HG02870 (cell line): ENCODE measurements around the gene SEC14L3.

ENCODE experiments used
- ATAC-seq: cut with Tn5 transposase; IDR thresholded peaks from one replicate; pipeline ENCODE4 v1.9.1; 2021; ENCODE audit warnings: mild to moderate bottlenecking, moderate library complexity; ENCODE audit not compliant: unreplicated experiment

SEC14L3 gene

DNA sequence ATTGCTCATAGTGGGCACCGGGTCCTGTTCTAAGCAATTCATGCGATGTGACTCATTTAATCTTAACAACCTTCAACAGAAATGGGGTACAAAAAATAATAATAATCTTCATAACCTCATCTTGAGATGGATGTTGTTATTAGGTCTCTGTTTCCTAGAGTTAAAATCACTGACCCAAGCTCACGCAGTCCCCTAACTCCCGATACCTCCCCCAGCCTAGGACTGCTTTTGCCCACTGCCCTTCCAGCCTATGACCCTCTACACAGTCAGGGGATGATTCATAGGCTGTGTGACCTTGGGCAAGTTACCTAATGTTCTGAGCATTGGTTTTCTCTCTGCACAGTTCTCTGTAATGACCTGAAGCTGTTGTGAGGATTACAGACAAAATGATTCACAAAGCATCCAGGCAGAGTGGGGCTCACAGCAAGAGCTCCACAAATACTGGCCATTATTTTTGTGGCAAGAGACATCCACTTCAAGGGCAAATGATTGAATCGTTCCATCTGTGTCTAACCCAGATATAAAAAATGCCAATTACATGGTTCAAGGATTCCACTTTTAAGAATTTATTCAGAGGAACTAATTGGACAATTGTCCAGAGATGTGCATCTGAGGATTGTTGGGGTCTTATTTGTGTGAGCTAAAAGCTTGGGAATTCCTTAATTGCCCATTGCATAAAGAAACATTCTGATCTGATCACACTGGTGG is 26.2 kb downstream of the SEC14L3 start:
- ATAC-seq = no peak

- no peak for ATAC-seq
Observed at GRCh38 chr22:30444632-30445437, 27.0 kb downstream of the SEC14L3 start.

DNA sequence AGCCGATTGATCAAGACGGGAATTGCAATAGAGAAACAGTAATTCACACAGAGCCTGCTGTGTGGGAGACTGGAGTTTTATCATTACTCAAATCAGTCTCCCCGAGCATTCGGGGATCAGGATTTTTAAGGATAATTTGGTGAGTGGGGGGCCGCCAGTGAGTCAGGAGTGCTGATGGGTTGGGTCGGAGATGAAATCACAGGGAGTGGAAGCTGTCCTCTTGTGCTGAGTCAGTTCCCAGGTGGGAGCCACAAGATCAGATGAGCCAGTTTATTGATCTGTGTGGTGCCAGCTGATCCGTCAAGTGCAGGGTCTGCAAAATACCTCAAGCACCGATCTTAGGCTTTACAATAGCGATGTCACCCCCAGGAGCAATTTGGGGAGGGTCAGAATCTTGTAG is 30.7 kb downstream of the SEC14L3 start:
- ATAC-seq = no peak

GRCh38 chr22:30439836-30440235 is 32.0 kb downstream of the SEC14L3 start:
- no peak for ATAC-seq

DNA sequence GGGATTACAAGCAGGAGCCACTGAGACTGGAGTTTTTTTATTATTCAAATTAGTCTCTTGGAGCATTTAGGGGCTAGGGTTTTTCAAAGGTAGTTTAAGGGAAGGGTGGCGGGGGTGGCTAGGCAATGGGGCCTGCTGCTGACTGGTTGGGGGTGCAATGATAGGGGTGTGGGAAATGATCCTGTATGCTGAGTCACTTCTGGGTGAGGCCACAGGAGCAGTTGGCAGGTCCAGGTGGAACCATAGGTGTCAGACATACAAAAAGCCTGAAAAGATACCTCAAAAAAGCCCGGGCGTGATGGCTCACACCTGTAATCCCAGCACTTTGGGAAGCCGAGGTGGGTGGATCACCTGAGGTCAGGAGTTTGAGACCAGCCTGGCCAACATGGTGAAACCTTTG is 32.6 kb downstream of the SEC14L3 start:
- ATAC-seq = no peak

- ATAC-seq = no peak
Observed at GRCh38 chr22:30438559-30438958, 33.3 kb downstream of the SEC14L3 start.

- ATAC-seq = no peak
Observed at GRCh38 chr22:30436196-30436595, 35.6 kb downstream of the SEC14L3 start.

GRCh38 chr22:30435674-30436126 is 36.1 kb downstream of the SEC14L3 start:
- ATAC-seq = no peak

DNA sequence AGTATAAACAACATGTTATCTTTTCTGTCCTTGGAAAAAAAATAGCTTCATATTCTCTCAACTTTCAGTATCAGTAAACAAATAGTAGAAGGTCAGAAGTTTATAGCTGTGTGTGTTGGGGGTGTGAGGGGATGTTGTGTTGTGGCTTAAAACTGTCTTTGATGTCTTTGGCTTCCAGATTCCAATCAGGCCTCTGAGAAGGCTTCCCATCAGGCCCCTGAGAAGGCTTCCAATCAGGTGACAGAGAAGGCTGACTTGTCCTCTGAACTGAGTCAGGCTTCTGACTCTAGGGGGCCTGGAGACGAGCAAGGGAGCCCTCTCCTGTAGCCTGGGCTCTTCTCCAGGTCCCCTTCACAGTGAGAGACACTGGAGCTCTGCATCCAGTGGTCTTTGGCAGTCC is 37.0 kb downstream of the SEC14L3 start:
- ATAC-seq = no peak

DNA sequence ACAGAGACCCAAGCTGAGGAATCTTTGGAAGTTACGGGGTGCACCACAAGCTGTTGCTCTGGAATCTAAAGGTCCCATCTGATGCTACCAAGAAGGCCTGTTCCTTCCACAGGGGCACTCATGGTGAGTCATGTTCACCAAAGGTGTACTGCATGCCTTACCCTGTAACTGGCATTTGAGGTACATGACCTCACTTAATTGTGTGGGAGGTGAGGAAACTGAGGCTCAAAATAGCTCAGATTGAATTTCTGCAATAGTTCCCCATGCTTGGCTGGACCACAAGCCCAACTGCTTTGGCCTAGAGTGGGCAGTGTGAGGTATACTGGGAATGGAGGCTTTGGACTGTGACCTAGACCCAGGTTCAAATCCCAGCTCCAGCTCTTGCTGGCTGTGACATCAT is 38.0 kb downstream of the SEC14L3 start:
- ATAC-seq = no peak

GRCh38 chr22:30433227-30433626 is 38.6 kb downstream of the SEC14L3 start:
- no peak for ATAC-seq

- ATAC-seq = no peak
Observed at GRCh38 chr22:30432520-30432919, 39.3 kb downstream of the SEC14L3 start.

DNA sequence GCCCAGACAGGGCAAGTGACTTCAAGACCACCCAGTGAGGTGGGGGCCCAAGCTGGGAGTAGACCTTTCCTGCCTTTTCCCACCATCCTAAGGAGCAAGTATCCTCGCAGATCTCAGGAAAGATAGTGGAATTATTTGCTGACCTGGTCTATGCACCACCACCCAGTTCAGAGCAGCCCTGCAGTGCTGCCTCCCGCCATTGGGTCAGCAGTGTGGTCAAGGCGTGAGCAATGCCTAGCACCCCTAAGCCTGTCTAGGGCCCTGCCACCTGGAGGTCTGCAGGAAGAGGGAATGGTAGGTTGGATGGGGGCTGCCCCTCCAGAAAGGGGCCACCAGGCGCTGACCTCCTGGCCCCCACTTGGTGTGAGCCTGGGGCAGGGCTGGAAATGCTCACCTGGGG is 39.7 kb downstream of the SEC14L3 start:
- no peak for ATAC-seq

DNA sequence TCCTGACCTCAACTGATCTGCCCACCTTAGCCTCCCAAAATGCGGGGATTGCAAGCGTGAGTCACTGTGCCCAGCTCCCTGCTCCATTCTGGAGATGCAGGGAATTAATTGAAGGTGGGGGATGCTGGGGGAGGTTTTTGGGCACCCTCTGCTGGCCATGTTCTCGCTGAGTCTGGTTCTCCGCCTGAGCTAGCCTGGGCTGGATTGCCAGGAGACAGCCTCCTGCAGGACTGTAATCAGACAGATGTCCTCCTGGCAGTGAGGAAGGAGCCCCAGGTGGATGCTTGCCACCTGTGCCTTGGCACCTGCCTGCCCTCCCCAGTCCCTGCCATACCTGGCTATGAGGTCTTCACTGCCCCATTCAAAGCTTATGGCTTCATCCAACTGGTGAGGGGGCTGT is 40.9 kb downstream of the SEC14L3 start:
- ATAC-seq = no peak

DNA sequence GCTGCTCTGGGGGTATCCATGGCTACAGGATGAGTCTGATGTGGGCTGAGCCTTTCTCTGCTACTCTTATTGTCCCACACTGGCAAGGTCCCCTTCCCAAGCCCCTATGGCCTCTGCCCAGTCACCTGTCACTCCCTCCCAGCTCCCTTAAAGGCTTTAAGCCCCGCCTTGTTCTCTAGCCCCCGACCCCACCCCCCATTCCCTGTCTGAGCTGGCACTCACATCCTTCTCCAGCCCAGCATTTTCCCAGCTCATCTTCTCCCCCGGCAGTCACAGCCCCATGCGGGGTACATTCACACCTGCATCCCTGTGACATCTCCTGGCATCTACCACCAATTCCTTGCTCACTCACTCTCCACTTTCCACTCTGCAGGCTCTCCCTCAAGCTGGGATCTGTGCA is 41.9 kb downstream of the SEC14L3 start:
- no peak for ATAC-seq

DNA sequence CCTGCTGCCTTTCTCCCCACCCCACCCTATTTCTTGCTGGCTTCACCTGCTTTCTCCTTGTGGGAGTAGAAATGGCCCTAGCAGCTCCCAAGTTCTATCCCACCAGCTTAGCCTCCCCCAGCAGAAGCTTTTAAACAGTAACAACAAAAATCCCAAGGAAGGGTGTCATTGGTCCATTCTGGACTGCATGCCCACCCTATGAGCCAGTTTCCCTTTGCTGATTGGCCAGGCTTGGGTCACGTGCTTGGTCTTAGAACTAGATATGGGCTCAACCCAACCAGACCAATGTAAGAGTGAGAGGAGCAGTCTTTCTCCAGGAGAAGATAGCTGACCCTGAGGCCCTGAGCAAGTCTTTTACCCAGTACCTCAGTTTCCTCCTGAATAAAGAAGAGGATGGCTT is 43.9 kb downstream of the SEC14L3 start:
- no peak for ATAC-seq

DNA sequence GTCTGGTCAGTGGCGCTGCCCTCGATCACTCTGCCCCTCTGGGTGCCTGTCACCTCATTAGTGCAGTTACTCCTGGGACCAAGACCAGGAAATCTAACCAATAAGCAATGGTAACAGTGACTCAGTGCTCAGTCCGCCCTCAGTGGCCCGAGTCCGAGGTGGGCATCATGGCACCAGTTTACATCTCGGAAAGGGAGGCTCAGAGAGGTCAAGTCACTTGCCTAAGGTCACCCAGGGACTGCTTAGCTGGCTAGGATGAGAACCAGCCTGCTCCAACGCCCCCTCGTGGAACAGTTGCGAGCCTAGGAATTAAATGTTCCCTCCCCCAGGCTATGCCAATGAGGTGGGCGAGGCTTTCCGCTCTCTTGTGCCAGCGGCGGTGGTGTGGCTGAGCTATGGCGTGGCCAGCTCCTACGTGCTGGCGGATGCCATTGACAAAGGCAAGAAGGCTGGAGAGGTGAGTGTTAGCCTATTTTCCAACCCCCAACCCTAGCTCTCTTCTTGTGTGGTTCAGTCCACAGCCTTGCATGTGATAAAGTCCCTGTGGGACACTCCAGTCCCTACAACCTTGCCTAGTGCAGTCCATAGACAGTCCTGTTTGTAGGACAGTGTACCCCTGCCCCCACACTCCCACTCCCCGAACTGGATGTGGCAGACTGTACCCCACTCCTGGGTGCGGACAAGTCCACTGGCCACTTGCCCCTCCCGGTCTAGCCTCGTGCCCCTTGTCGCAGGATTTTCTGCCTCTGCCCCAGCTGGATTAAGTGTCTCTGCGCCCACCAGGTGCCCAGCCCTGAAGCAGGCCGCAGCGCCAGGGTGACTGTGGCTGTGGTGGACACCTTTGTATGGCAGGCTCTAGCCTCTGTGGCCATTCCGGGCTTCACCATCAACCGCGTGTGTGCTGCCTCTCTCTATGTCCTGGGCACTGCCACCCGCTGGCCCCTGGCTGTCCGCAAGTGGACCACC is 45.1 kb downstream of the SEC14L3 start:
- ATAC-seq = no peak

- ATAC-seq = no peak
Observed at GRCh38 chr22:30425616-30426387, 46.0 kb downstream of the SEC14L3 start, which contains the start of gene MTFP1. Gene MTFP1 (plus strand): TSS chr22:30425768. CDS start chr22:30425880, 112 bp downstream.

DNA sequence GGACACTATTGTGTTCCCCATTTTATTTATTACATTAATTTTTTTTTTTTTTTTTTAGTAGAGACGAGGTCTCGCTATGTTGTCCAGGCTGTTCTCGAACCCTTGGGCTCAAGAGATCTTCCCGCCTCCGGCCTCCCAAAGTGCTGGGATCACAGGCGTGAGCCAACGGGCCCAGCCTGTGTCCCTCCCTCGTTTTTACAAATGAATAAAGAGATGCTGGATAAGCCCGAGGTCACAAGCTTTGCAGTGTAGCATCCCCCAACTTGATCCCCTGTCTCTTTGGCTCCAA is 46.5 kb downstream of the SEC14L3 start:
- no peak for ATAC-seq

DNA sequence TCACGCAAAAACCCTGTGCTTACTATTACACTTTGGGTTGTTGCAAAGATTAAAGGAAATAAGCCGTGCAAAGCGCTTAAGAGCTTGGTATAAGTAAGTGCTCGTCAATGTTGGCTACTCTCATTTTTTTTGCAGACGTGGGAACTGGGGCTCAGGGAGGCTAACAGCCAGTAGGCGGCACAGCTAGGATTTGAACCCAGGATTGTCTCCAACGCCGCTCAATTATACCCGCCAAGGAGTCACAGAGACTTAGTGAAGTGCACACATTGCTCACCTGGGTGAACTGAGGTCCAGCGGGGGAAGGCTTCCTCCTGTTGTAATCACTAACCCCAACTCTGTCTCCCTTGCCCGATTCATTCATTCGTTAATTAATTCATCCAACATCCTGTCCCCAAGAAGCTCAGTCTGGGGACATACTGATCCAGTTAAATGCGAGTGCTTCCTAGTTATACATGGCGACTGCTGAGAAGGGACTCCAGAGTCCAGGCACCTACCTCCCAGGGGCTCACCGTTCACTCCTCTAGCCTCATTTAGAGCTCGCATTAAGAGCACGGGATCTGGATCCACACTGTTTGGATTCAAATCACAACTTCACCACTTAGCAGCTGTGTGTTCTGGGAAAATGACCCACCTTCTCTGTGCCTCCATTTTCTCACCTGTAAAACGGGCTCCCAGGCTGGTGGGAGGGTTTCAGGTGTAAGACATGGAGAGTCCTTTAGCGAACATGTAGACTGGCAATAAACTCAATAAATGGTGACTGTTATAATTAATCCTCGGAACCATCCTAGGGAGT is 47.1 kb downstream of the SEC14L3 start:
- no peak for ATAC-seq
